CD4-positive, alpha-beta T cell (primary cell): Measurements from ENCODE around the gene PRKN. TPM values are rescaled to one million over a fixed set of nuclear protein-coding genes. Genes with fewer than 3 reads are reported as not detected.

Experiments
- ATAC-seq: fragments of 200-7000 bp; cut with Tn5 transposase; one replicate; pipeline ENCODE4 v1.10.0; 2022; ENCODE audit warnings: mild to moderate bottlenecking; ENCODE audit not compliant: poor library complexity
- CTCF ChIA-PET: fragments of 350-600 bp; sonication (Branson Sonifier 250); formaldehyde crosslinking; loops from one replicate; lab custom pipeline; 2021; ENCODE audit warnings: antibody characterized with exemption, inconsistent platforms; lab: Charles Lee
- POLR2A ChIA-PET: fragments of 350-600 bp; sonication (Branson Sonifier 250); formaldehyde crosslinking; loops from one replicate; lab custom pipeline; 2021; ENCODE audit warnings: antibody characterized with exemption, inconsistent platforms; lab: Charles Lee
- DNase-seq, 14 experiments: peaks; one replicate each; pipeline ENCODE4 v3.0.0-alpha.2; 2013 to 2020; ENCODE audit warnings: mixed read lengths in 2 of 14
- H3K27ac ChIP-seq, 2 donors: one replicate each; pipeline versions ENCODE4 v1.5.1 to v1.7.0; 2013; ENCODE audit warnings: low read length in 2 of 2, low read depth in 1 of 2, mild to moderate bottlenecking in 1 of 2
- H3K27me3 ChIP-seq, 2 experiments: 1 replicate in 1 of 2; 2 replicates in 1 of 2; pipeline versions ENCODE4 v1.6.1 to v1.7.0; 2013; ENCODE audit warnings: low read length in 2 of 2, control low read depth in 1 of 2, mild to moderate bottlenecking in 1 of 2, moderate library complexity in 1 of 2; ENCODE audit not compliant: insufficient read depth in 2 of 2, control insufficient read depth in 1 of 2
- H3K36me3 ChIP-seq: one replicate; pipeline ENCODE4 v1.6.1; 2013; ENCODE audit warnings: low read length, control low read depth; ENCODE audit not compliant: insufficient read depth
- H3K4me1 ChIP-seq: one replicate; pipeline ENCODE4 v1.6.1; 2013; ENCODE audit warnings: low read length, control low read depth; ENCODE audit not compliant: insufficient read depth
- H3K4me3 ChIP-seq: one replicate; pipeline ENCODE4 v1.5.1; 2013; ENCODE audit warnings: mild to moderate bottlenecking, low read length, moderate library complexity
- H3K9me3 ChIP-seq, 2 experiments: 1 replicate in 1 of 2; 2 replicates in 1 of 2; pipeline versions ENCODE4 v1.6.1 to v1.7.0; 2013; ENCODE audit warnings: low read length in 2 of 2, mild to moderate bottlenecking in 2 of 2, control low read depth in 1 of 2, moderate library complexity in 1 of 2; ENCODE audit not compliant: control insufficient read depth in 1 of 2, insufficient read depth in 1 of 2
- H3K27ac Mint-ChIP-seq: one replicate; pipeline ENCODE4 v1.8.0; 2020; ENCODE audit warnings: mixed read lengths
- H3K27me3 Mint-ChIP-seq: one replicate; pipeline ENCODE4 v1.8.0; 2021; ENCODE audit warnings: mixed read lengths
- H3K36me3 Mint-ChIP-seq: one replicate; pipeline ENCODE4 v1.8.0; 2021; ENCODE audit warnings: low read depth, mixed read lengths
- H3K4me1 Mint-ChIP-seq: one replicate; pipeline ENCODE4 v1.8.0; 2021; ENCODE audit warnings: low read depth, mixed read lengths
- H3K4me3 Mint-ChIP-seq: one replicate; pipeline ENCODE4 v1.8.0; 2020; ENCODE audit warnings: mild to moderate bottlenecking, mixed read lengths
- H3K9me3 Mint-ChIP-seq: one replicate; pipeline ENCODE4 v1.8.0; 2020; ENCODE audit warnings: mixed read lengths
- CTCF ChIP-seq: fragments of 200-600 bp; IDR thresholded peaks from one replicate; pipeline ENCODE4 v1.8.0; 2022; ENCODE audit warnings: antibody characterized with exemption, mild to moderate bottlenecking
- intact Hi-C, 2 experiments: fragments of 100-400 bp; cut with DNase I in 1 of 2; cut with micrococcal nuclease in 1 of 2; formaldehyde crosslinking; loops; one replicate each; pipeline versions ENCODE4 v1.15.1 to v1.9.0; 2023 to 2025; cut with DNase I, micrococcal nuclease
- total RNA-seq, 174 experiments: library from RNA in 2 of 174; stranded (reverse) in 2 of 174; gene quantifications; one replicate each; pipeline ENCODE4 v1.2.3 and lab custom pipeline; 2021 to 2026

PRKN gene
- total RNA-seq, 2 experiments from 2014 or later: 5.2 to 5.4 TPM

- Histone ChIP-seq H3K27ac (no peak overlapping the region), H3K4me1 (no peaks in the 10 kb centered on the region), H3K9me3 (peaks cover 0 to 6% of the 10 kb centered on the region in 2 experiments), H3K36me3 (no peaks in the 10 kb centered on the region), H3K4me3 (no peak overlapping the region), H3K27me3 (no peaks in the 10 kb centered on the region)
- CTCF ChIA-PET: no interaction called here
- ATAC-seq: no peak
- intact Hi-C loops: no loop called here
- H3K27ac Mint-ChIP-seq: no peak overlapping the region
- no peaks in the 10 kb centered on the region for H3K27me3 Mint-ChIP-seq
- no peak for DNase-seq
- H3K4me3 Mint-ChIP-seq: no peak overlapping the region
- no peaks in the 10 kb centered on the region for H3K4me1 Mint-ChIP-seq
- POLR2A ChIA-PET: no interaction called here
- H3K36me3 Mint-ChIP-seq: no peaks in the 10 kb centered on the region
- no peaks in the 10 kb centered on the region for H3K9me3 Mint-ChIP-seq
- no peak for TF ChIP-seq CTCF
Measured at GRCh38 chr6:162179196-162179951, 548.2 kb downstream of the PRKN start.

- no peaks in the 10 kb centered on the region for H3K27me3 ChIP-seq
- H3K36me3 ChIP-seq: no peaks in the 10 kb centered on the region
- no peak for DNase-seq
- TF ChIP-seq CTCF: no peak
- Mint-ChIP-seq H3K9me3 (no peaks in the 10 kb centered on the region), H3K27me3 (no peaks in the 10 kb centered on the region), H3K4me3 (no peak overlapping the region), H3K27ac (no peak overlapping the region), H3K4me1 (no peaks in the 10 kb centered on the region), H3K36me3 (no peaks in the 10 kb centered on the region)
- POLR2A ChIA-PET: no interaction called here
- no peak for ATAC-seq
- CTCF ChIA-PET: no interaction called here
- no peaks in the 10 kb centered on the region for H3K4me1 ChIP-seq
- intact Hi-C loops: no loop called here
- H3K9me3 ChIP-seq: peaks cover 0 to 6% of the 10 kb centered on the region in 2 experiments
- H3K4me3 ChIP-seq: no peak overlapping the region
- no peak overlapping the region for H3K27ac ChIP-seq
Measured at GRCh38 chr6:162178666-162179065, 548.9 kb downstream of the PRKN start.

GRCh38 chr6:162178266-162178665, 549.3 kb downstream of the PRKN start:
- intact Hi-C loops: no loop called here
- no peaks in the 10 kb centered on the region for H3K36me3 ChIP-seq
- no peak for TF ChIP-seq CTCF
- no peak overlapping the region for H3K27ac ChIP-seq
- no peaks in the 10 kb centered on the region for H3K4me1 ChIP-seq
- peaks cover 0 to 6% of the 10 kb centered on the region in 2 experiments for H3K9me3 ChIP-seq
- no peak overlapping the region for H3K4me3 ChIP-seq
- no peaks in the 10 kb centered on the region for H3K27me3 ChIP-seq
- no peaks in the 10 kb centered on the region for H3K4me1 Mint-ChIP-seq
- ATAC-seq (no peak), DNase-seq (no peak)
- no peaks in the 10 kb centered on the region for H3K27me3 Mint-ChIP-seq
- no peak overlapping the region for H3K27ac Mint-ChIP-seq
- ChIA-PET POLR2A (no interaction called here), CTCF (no interaction called here)
- no peaks in the 10 kb centered on the region for H3K36me3 Mint-ChIP-seq
- no peak overlapping the region for H3K4me3 Mint-ChIP-seq
- no peaks in the 10 kb centered on the region for H3K9me3 Mint-ChIP-seq
